HG03354 (cell line): ENCODE results near the gene KRTAP19-7.

Experiments used
- ATAC-seq: cut with Tn5 transposase; IDR thresholded peaks from one replicate; pipeline ENCODE4 v1.9.1; 2021; ENCODE audit warnings: mild to moderate bottlenecking; ENCODE audit not compliant: unreplicated experiment, poor library complexity, severe bottlenecking

Gene KRTAP19-7, protein sequence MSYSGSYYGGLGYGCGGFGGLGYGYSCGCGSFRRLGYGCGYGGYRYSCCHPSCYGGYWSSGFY

DNA sequence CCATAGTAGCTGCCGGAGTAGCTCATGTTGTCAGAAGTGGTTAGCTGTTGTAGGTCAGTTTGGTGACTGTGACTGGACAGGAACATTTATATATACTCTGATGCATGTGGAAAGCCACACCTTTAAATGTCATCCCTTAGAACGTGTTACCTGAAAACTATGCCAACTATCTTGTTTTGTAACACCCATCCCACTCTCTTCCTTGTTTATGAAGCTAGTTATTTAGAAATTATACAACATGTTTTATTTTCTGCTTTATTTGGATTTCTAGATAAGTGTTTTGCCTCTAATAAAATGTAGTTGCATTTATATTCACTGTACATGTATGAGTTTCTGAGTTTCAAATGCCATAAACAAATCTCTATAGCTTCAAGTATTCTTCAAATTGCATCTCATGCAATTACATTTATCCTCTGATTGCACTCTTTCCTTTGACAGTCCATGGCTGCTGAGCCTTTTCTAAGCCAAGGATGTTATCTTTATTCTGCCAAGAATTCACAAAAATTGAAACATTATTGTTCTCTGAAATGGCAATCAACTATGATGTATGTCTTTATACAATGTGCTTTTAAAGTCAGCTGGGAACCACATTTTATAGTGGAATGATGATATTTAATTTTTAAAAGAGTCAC lies at the start of gene KRTAP19-7:
KRTAP19-7 (minus strand) TSS at position 51 of the 632 bp plus-strand sequence; CDS start at position 26, 25 bp downstream.
- no peak for ATAC-seq

DNA sequence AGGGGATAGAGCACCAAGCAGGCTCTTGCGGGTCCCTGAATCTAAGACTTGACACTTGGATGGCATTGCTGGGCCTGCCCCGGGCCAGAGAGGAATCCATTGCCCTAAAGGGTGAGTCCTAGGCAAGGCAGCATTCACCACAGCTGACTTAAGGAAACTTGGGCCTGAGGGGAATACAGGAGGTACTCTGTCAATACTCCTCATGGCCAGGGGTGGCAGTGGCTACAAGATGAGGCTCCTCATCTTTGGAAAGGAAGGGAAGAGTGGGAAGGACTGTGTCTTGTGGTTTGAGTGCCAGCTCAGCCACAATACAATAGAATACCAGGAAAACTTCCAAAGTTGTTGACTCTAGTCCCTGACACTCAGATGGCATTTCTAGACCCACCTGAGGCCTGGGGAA lies 44.9 kb upstream of the KRTAP19-7 start:
- ATAC-seq, result no peak

GRCh38 chr21:30600787-30601186 lies 39.7 kb upstream of the KRTAP19-7 start, which contains the start of gene KRTAP22-1:
Gene KRTAP22-1, plus strand, starts transcription at chr21:30601087.
- ATAC-seq, result no peak

DNA sequence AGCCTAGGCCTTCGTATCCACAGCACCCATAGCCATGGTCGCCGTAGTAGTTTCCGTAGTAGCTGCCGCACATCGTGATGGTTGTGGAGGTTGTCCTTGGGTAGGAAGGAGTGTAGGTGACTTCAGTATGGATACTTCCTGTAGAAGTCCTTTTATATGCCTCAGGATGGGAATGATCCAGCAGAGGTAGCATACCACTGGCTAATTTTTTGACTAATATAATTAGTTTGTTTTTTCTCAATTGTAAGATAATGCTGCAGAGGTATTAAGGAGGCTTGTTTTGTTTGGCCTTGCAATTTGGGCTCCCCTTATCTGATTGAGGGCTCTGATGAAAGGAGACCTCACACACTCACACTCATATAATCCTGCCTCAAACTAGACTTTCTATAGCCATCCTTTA lies 37.7 kb upstream of the KRTAP19-7 start, which contains the start of gene KRTAP6-2:
KRTAP6-2 (minus strand) TSS at position 101 of the 400 bp plus-strand sequence; CDS start at position 73, 28 bp downstream.
- ATAC-seq, result no peak

GRCh38 chr21:30592140-30592539 lies 31.0 kb upstream of the KRTAP19-7 start, which contains the start of gene KRTAP6-3:
Gene KRTAP6-3, plus strand, starts transcription at chr21:30592440. Its CDS starts 6 bp downstream, at chr21:30592446.
- ATAC-seq, result no peak

DNA sequence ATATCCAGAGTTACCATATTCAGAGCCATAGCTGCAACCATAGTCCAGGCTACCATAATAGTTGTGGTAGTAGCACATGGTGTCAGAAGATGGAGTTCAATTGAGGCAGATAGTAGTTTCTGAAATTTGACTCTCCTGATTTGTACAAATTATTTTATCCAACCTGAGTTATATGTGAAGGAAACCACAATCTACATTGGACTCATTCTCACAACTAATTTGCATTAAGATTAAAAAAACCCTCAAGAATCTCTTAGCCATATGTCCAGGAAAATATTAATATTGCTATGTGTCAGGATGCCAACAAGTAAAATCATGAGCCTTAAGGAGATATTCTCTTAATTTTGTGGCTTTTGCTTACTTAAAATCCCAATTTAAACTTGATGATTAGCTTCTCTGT lies 29.2 kb upstream of the KRTAP19-7 start, which contains the start of gene KRTAP22-2:
KRTAP22-2 (minus strand) TSS at position 101 of the 400 bp plus-strand sequence.
- ATAC-seq, result no peak

GRCh38 chr21:30582870-30583269 lies 21.8 kb upstream of the KRTAP19-7 start:
- ATAC-seq, result no peak

- ATAC-seq, result no peak
Measured at GRCh38 chr21:30580132-30580531, 19.0 kb upstream of the KRTAP19-7 start.

DNA sequence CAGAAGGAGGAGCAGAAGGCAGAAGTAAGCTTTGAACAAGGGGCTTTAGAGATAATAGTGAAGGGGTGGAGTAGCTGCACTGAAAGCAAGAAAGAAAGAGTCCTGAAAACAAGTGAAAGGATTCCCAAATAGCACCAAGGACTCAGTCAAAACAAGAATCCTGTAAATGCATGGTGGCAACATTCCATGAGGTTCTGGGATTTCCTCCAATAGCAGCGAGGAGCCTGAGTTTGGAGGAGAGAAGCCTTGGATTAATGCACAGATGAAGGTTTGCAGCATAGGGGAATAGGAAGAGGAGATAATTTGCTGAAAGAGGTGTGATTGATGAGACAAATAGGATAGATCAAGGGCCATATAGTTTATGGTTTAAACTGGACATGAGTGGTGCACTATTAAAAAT lies 18.2 kb upstream of the KRTAP19-7 start:
- no peak for ATAC-seq

DNA sequence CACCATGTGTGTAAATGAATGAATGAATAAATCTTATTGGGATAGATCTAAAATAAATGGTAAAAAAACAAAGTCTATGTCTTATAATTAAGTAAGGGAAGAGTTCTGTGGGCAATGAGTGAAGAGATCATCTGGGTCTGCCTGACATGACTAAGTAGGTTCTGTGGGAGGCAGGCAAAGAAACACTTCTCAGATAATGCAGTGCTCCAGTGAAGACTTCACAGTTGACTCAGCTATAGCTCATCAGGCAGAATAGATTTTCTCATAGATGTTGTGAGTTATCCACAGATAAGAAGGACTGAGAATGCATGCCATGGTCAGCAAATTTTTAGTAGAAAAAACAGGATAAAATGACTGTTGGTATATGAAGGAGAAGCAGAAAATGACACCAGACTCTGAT lies 16.7 kb upstream of the KRTAP19-7 start:
- no peak for ATAC-seq

DNA sequence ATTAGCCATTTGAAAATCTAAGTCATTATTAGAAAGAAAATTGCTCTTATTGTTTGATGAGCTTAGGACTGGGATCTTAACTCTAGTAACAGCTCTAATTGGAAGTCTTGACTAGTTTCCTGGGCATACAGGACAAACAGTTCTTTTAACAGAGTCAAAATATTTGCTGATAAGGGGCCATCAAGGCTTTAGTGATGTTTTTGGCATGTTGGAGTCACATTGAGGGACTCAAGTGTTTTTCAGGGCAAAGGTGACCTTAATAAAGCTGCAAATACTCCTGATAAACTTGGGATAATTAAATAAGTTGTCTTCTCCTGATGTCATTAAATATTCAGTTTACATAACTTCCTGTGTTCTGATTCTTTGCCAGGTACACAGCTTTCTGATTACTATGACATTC lies 6.5 kb upstream of the KRTAP19-7 start:
- no peak for ATAC-seq

DNA sequence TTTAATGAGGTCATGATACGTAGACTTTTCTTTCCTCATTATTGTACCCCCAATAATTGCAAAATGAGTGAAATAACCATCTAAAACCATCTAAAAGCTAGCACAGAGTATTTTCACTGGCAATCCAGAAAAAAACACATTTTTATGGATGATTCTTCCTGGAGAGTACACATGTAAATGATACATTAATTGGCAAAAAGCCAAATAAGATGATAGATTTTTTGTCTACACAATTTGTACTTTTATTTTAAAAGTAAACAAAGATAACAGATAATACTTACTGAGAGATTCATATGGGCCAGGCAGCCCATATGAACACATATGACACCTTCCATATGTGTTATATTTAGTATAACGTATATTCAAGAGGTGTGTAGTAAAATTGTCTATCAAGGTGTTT lies 2.5 kb upstream of the KRTAP19-7 start:
- no peak for ATAC-seq

DNA sequence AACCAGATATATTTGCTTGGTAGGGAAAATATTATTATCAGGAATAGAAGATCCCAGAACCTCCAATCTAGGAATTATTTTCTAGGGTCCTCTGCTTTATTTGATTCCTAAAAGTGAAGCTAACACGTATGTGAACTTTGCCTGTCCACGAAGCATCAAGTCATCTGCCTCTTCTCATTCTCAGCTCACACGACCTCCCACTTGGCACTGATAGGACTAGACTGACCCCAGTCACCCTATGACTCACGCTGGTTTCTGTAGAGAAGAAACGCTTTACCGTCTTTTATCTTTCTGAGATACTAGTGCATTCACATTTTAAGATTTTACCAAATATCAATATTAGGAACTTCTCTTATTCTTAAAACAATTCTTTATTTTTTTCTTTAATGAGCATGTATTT lies 2.0 kb upstream of the KRTAP19-7 start:
- no peak for ATAC-seq

DNA sequence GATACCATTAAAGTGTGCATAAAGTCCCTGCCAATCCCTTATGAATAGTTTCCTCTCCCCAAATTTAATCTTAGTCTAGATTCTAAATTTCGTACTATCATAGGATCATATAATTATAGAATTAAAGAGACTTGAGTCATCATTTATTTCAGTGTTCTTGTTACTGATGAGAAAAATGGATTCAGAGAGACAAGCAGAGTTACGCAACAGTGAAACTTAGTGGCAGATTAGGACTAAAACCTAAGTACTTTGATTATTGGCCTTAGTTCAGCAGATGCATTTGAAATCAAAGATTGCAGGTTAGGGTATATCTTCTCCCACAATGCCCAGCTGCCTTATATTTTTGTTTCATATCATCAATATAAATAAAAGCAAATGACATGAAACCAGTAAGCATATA lies 843 bp upstream of the KRTAP19-7 start:
- ATAC-seq, result no peak

- ATAC-seq, result no peak
Measured at GRCh38 chr21:30555095-30555494, 6.0 kb downstream of the KRTAP19-7 start.

- no peak for ATAC-seq
Measured at GRCh38 chr21:30552782-30553181, 8.3 kb downstream of the KRTAP19-7 start.

DNA sequence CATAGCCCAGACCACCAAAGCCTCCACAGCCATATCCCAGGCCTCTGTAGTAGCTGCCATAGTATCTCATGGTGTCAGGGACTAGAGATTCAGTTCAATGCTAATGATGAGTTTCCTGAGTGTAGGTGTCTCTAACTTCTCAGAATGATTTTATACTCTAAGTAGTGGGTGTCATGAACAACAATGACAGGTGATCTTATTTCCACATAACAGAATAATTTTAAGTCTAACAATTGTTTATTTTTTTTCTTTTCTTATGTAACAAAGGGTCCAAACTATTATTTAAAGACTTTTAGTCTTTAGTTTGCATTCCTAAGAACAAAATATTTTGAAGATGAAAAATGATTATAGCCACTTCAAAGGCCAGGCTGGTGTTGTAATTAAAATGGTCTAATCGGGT lies 19.4 kb downstream of the KRTAP19-7 start, which contains the start of gene KRTAP19-6:
KRTAP19-6 (minus strand) TSS at position 101 of the 400 bp plus-strand sequence; CDS start at position 70, 31 bp downstream.
- ATAC-seq, result no peak

GRCh38 chr21:30518876-30519275 lies 42.2 kb downstream of the KRTAP19-7 start:
- ATAC-seq, result no peak

GRCh38 chr21:30515681-30516080 lies 45.4 kb downstream of the KRTAP19-7 start:
- no peak for ATAC-seq
